NCI-H82 treated with DMSO at 0.1 percent for 48 hours (cell line): Measurements from ENCODE around the gene TMEM218.
"Not testable (repeated sequence)": the region's sequence is repeated elsewhere in the genome, so short reads cannot be mapped to it uniquely, and the experiment has no call there.

ENCODE experiments used
- DNase-seq: peaks from one replicate; lab custom pipeline; 2025; ENCODE audit not compliant: unreplicated experiment; lab: John Stamatoyannopoulos, UW

Gene TMEM218

DNA sequence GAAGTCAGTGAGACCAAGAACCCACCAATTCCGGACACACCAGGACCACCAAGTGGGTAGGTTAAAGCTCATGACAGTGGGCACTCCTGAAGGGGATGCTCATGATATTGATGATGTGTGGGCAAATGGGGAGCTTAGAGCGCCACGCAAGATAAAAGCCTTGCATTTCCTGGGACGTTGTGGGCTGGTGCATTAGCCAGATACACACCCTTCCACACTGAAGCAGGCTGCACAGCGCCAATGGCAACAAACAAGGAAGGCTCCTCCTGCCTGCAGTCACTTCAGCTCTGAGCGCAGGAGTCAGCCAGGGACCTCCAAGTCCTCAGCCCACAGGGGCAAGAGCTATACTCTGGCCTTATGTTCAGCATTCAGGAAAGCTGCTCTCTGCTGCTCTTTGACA is 20.6 kb downstream of the TMEM218 start:
- DNase-seq: no peak

DNA sequence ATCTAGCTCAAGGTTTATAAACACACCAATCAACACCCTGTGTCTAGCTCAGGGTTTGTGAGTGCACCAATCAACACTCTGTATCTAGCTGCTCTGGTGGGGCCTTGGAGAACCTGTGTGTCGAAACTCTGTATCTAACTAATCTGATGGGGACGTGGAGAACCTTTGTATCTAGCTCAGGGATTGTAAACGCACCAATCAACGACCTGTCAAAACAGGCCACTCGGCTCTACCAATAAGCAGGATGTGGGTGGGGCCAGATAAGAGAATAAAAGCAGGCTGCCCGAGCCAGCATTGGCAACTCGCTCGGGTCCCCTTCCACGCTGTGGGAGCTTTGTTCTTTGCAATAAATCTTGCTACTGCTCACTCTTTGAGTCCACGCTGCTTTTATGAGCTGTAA is 21.3 kb downstream of the TMEM218 start:
- not testable (repeated sequence) for DNase-seq

DNA sequence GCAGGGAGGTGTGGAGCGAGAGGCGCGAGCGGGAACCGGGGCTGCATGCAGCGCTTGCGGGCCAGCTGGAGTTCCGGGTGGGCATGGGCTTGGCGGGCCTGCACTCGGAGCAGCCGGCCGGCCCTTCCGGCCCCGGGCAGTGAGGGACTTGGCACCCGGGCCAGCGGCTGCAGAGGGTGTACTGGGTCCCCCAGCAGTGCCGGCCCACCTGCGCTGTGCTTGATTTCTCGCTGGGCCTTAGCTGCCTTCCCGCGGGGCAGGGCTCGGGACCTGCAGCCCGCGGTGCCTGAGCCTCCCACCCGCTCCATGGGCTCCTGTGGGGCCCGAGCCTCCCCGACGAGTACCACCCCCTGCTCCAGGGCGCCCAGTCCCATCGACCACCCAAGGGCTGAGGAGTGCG is 21.9 kb downstream of the TMEM218 start:
- not testable (repeated sequence) for DNase-seq

DNA sequence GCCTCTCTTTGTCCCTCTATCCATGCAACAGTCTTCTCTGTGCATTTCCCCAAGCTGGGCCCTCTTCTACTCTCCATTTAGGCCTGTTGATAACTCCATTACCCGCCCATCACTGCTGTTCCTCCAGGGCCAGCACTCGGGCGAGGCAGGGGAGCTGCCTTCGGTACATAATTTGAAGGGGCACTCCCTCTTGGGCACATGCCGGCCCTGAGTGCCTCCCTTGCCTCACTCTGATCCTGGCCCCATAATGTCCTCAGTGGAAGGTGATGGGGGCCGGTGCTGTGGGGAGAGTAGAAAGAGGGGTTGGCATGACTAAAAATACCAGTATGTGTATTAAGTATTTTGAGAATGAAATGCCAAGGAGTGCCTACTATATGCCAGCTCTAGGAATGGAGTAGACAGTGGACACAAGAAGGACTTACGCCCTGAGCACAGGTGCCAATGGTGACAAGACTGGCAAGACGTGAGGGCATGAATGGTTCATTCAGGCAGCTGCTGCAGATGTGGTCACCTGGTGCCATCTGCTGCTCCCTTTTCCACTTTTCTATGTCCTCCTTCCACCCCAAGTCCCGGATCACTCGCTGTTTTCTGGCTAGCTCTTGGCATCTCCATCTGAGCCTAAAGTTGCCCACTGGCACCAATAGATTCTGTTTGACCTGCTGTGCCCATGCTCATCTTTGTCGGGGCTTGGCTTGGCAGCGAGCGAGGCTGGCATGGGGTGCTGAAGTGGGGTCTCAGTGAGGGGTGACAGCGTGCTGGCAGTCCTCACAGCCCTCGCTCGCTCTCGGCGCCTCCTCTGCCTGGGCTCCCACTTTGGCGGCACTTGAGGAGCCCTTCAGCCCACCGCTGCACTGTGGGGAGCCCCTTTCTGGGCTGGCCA is 22.6 kb downstream of the TMEM218 start:
- DNase-seq: no peak

DNA sequence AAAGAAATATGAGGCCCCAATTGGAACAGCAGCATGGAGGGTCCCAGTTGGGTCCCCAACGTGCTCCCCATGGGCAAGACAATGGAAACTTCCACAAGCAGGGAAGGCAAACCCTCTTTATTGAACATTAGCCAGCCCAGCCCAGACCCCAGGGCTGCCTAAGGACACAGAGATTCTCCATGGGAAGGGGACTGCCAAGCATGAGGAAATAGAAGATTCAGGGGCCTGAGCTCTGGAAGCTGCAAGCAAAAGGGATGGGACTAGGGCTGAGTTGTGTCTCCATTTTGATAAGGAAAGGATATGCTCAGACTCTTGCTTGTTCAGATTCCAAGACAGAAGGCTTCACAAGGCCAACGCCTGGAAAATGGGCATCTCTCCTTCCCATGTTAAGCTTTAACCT is 23.3 kb downstream of the TMEM218 start:
- no peak for DNase-seq

DNA sequence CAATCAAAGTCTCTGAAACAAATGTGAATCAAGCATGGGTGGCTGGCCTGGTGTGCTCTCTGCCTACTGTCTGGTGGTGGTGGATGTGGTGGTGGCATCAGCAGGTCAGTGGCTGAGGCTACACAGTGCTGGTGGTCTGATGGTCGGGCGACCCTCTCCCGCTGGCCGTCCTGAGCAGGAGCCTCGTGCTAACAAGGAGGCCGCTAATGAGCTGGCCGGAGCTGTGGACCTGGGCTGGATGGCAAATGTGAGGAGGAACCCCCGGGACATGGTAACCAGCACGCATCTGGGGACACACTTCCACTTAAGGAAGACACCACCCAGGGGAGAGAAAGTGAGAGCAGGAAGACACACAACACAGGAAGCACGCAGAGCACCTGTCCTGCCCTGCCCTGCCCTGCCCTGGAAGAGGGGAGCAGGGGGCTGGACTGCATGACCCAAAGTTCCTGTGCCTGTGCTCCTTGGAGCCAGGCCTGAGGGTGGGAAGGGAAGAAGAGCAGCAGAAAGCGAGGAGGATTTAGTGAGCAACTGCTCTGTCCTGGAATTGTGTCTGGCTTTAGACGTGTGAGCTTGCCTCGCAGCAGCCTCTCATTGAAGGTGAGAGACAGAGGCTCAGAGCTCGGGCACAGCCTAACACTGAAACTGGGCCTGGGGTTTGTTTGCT is 24.7 kb downstream of the TMEM218 start:
- DNase-seq: no peak

DNA sequence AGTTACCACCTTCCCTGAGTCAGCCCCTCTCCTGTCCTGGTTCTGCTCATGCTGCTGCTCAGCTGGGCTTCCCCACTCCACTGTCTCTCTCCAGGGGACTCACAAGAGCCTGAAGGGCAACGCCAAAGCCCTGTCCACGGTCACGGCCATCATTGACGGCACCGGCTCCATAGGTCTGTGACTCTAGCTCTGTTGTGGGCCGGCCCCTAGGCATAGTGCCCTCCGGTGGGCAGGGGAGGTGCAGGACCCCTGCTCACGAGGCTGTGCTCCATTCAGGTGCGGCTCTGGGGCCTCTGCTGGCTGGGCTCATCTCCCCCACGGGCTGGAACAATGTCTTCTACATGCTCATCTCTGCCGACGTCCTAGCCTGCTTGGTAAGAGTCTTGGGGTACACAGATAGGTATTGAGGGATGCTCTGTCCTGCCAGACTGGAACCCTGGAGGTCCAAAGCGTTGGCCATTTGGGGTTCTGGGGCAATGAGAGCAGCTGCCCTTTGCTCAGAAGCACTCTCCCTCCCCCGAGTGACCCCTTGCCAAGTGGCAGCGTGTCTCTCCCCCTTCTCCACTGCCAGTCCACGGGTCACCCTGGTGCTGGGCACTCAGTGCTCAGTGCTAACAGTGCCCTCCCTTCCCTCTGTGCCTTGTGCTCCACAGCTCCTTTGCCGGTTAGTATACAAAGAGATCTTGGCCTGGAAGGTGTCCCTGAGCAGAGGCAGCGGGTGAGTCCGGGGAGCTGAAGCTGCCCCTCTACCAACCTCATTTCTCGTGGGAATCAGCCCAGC is 25.9 kb downstream of the TMEM218 start:
- DNase-seq: no peak

DNA sequence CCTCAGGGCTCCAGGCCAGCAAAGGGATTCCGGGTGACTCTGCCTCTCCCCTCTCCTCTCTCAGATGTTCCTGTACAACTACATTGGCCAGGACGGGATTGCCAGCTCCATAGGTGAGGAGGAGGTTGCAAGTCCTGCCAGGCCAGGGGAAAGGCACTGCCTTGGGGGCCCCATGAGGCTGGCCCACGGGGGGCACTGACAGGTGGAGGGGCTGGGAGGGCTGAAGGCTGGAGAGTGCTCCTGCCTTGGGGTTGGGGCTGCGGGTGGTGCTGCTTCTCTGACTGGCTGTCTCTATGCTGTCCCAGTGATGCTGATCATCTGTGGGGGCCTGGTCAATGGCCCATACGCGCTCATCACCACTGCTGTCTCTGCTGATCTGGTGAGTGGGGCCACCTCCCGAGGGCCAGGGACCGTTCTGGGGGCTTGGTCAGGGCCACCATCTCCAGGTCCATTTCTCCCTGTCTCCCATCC is 26.6 kb downstream of the TMEM218 start:
- DNase-seq: no peak

DNA sequence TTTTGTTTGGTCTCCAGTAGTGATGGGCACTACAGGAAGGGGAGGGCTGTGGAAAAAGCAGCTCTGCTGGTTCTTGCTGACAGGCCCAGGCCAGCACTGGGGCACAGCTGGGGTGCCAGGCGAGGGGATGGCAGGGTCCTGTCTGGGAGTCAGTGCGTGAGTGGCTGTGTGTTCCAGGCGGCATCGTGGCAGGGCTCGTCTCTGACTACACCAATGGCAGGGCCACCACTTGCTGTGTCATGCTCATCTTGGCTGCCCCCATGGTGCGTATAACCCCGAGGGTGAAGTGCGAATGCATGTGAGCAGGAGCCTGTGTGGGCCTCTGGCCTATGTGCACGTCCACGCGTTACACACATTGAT is 27.4 kb downstream of the TMEM218 start:
- DNase-seq: no peak

DNA sequence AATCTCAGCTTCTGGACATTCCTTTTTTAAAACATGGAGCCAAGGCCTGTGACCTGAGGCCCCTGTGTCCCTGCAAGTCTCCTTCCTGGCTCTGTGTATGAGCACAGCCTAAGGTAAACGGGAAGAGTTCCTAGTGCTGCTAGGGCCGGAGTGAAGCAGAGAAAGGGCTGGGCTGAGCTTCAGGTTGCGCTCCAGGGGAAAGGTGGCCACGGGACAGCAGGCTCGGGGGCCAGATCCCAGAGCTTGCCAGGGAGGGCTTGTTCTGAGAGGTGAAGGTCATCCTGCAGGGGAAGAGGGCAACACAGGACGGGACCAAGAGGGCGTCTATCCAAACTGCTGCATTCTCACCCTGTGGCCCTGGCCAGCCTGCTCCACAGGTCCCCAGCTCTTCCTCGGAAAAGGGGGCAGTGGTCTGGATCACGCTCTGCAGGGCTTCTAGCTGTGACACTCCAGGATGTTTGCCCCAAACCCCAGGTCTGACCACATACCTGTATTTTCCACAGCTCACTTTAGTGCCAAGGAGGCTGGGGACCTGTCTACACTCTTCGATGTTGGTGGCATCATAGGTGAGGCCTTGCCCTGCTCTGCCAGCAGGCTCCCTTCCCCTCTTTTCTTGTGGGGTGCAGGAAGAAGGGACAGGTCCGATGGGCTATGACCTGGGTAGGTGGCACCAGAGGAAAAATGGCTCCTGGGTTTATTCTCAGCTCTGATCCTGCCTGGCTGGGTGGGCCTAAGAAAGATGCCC is 27.9 kb downstream of the TMEM218 start:
- DNase-seq: no peak

DNA sequence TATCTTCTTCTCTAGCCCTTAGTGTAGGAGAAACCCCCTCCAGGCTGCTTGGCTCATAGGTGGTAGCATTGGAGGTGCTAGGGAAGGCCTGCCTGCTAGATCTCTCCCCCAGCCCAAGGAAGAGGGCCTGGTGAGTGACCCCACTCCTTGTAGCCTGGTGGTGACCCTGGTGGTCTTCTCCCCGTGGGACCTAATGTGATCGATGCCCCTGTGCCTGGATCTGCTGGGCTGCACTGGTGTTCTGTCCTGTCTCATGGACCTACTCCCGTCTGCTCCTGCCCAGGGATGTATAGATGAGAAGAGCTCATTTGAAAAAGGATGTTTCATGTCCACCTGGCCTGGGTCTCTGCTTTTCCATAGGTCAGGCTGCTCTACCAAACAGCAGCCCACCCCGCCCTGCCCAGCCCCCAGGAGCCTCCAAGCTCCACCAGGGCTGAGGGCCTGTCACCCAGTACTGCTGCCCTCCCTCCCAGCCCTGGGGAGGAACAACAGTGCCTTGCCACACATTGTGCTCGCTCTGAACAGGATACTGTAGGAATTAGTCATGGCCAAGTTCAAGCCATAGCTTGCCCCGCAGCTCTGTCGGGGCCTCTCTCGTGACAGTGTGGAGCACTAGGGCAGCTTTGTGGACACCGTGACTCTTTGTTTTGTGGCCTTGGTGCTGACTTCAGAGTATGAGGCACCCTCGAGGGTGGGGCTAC is 28.7 kb downstream of the TMEM218 start:
- no peak for DNase-seq

DNA sequence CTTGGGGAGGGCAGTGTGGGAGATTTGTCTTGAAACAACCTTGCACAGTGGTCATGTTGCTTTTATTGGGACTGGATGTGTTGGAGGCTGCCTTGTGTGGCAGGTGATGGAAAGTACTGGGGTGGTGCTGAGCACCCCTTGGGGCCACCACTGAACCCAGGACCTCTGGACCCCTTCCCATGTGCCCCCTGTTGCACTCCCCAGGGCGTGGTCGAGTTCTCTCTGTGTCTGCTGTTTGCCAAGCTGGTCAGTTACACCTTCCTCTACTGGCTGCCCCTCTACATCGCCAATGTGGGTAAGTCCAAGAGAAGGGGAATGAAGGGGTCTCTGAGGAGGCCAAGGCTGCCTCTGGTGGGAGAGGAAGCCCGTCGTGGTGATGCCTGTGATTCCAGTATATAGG is 29.4 kb downstream of the TMEM218 start:
- DNase-seq: no peak

DNA sequence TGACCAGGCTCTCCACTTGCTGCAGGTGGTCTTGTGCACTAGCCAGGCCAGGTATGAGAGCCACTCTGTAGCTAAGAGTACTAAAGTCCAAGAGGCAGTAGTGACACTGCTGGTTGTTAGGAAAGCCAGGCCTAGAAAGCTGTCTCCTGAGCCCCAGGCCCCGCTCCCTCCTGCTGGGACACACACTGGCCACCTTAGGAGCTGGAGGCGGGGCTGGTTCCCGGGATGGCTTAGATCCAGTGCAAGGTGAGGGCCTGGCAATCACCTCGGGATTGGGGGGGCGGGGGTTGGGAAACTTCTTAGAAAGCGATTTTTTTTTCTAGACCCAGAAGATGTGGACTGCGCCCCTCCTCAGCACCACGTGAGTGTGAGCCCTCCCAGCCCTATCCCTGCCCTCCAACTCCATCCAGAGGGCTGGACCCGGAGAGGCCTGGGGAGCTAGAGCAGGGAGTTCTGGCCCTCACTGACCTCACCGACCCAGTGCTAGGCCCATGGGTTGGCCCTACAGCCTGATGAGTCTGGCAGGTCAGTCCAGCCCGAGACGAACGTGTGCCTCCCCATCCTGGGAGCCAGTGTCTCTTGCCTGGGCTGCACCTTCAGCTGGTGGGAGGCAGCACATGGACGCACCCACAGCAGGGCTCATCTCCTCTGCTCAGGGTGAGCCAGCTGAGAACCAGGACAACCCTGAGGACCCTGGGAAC is 30.2 kb downstream of the TMEM218 start:
- DNase-seq: no peak

DNA sequence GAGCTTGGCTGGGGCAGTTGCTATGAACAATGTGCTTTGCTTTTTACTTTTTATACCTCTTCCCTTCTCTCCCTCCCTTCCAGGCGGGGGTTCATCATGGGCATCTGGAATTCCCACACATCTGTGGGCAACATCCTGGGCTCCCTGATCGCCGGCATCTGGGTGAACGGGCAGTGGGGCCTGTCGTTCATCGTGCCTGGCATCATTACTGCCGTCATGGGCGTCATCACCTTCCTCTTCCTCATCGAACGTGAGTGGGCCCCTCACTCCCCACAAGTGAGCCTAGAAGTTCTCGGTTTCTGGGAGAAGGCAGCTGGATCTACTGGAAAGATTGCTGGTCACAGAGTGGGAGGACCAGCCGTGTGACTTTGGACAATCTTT is 30.9 kb downstream of the TMEM218 start:
- no peak for DNase-seq

DNA sequence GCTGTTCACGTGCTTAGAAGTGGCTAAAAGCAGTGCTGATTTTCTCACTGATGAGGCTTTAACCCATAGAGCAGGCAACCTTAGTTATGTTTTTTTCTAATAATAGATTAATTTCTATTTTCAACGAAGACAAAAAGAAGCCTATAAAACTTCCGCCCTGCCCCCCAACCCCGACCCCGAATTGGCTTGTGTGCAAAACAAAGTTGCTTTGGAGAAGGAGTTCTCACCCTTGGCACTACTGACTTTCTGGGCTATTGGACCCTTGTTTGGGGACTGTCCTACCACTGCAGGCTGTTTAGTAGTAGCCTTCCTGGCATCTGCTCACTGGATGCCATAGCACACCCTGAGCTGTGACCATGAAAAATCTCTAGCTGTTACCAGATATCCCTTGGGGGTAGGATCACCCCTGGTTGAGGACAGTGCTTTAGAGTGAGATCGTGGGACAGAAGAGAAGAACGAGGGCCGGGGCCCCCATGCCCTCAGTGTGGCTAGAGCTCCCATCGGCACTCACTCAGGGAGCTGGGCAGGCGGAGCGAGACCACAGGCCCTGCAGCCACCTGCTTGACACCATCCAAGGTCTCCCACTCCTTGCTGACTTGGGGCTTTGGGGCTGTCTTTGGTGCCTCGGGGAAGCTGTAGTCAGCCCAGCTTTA is 31.4 kb downstream of the TMEM218 start:
- no peak for DNase-seq

DNA sequence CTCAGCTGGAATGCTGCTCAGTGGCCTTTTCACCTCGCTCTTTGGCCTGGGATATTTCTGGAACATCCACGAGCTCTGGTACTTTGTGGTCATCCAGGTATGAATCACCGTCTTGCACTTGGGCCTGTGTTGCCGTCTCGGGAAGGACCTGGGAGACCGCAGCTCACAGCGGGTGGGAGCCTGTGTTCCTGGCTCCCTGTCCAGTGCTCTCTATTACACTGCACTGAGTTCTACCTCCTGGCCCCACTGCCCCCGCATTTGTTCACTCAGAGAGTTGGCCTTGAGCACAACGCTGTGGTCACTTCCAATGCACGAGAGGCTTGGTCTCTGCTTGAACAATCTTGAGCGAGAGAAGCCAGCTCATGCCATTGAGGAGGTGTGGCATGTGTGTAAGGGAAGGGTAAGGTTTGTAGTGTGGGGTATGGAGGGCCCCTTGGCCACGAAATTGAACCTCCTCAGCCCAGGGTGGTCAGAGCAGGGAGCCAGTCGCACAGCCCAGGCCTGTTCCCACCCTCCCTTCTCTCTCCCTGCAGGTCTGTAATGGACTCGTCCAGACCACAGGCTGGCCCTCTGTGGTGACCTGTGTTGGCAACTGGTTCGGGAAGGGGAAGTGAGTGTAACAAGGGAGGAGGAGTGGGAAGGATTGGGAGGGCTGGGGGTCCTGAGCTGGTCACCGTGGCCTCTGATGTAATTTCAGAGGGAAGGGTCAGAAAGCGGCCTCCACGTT is 32.1 kb downstream of the TMEM218 start:
- no peak for DNase-seq

DNA sequence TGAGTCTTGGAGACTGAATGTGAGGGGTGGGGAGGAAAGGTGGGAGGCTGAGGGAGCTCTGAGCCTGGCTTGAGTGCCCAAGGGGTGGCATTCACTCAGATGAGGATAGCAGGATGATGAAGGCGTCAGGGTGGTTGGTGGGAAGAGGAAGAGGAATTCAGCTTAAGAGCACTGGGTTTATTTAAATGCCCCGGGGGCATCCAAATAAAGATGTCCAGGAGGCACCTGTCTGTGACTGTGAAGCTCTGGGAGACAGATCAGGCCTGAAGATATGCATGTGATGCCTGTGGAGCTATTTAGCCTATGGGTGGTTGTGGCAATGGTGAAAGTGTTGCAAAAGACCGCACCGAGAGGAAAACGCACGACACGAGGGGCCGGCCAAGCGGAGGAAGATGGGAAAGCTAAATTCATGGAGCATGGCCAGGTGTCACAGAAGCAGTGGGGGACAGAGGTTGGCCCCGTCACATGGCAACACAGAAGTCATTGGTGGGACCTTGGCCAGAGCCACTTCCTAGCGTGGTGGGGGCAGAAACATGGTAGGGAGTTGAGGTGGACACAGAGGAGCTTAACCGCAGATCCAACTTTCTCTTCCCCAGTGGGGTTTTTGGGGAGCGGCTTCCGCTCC is 32.8 kb downstream of the TMEM218 start:
- DNase-seq: no peak

DNA sequence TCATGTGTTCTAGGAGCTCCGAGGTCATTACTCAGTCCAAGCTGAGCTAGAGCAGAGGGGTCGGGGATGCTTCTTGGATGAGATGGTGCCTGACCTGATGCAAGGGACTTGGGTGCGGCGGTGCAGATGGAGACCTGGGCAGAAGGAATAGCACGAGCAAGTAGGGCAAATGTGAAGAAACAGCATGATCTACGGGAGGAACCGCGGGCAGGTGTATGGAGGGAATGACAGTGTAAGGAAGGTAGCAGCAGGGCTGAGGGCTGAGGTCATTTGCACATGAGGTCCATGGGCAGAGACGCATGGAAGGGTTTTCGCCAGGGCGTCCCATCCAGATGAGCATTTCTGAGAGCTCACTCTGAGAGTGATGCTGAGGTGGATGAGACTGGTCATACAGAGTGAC is 33.4 kb downstream of the TMEM218 start:
- no peak for DNase-seq
